Smooth muscle cell (in vitro differentiated cells): ENCODE data around the gene SLC7A7. TPM values are rescaled to one million over a fixed set of nuclear protein-coding genes. Genes with fewer than 3 reads are reported as not detected.

Experiments
- DNase-seq: peaks from one replicate; lab custom pipeline; 2025; ENCODE audit not compliant: unreplicated experiment; lab: John Stamatoyannopoulos, UW
- H2AFZ ChIP-seq: fragments of 200-600 bp; sonication (generic); 2 replicates; pipeline ENCODE4 v1.6.0; 2016; ENCODE audit warnings: antibody characterized with exemption, low read depth, mild to moderate bottlenecking
- H3F3A ChIP-seq: fragments of 200-600 bp; sonication (generic); 2 replicates; pipeline ENCODE4 v1.6.0; 2017; ENCODE audit warnings: antibody characterized with exemption, low read depth
- H3K27ac ChIP-seq: fragments of 200-600 bp; sonication (generic); 2 replicates; pipeline ENCODE4 v1.5.1; 2016; ENCODE audit warnings: low read depth, mild to moderate bottlenecking
- H3K27me3 ChIP-seq: fragments of 200-600 bp; sonication (generic); 2 replicates; pipeline ENCODE4 v1.6.1; 2016; ENCODE audit warnings: low read depth, mild to moderate bottlenecking
- H3K36me3 ChIP-seq: fragments of 200-600 bp; sonication (generic); 2 replicates; pipeline ENCODE4 v1.5.1; 2016; ENCODE audit warnings: low read depth
- H3K4me1 ChIP-seq: fragments of 200-600 bp; sonication (generic); 2 replicates; pipeline ENCODE4 v1.5.1; 2016; ENCODE audit warnings: low read depth
- H3K4me2 ChIP-seq: fragments of 200-600 bp; sonication (generic); 2 replicates; pipeline ENCODE4 v1.6.0; 2016; ENCODE audit warnings: mild to moderate bottlenecking
- H3K4me3 ChIP-seq: fragments of 200-600 bp; sonication (generic); 2 replicates; pipeline ENCODE4 v1.5.1; 2016; ENCODE audit warnings: mild to moderate bottlenecking
- H3K79me2 ChIP-seq: fragments of 200-600 bp; sonication (generic); 2 replicates; pipeline ENCODE4 v1.6.0; 2016; ENCODE audit warnings: low read depth, mild to moderate bottlenecking
- H3K9ac ChIP-seq: fragments of 200-600 bp; sonication (generic); 2 replicates; pipeline ENCODE4 v1.6.0; 2016; ENCODE audit warnings: low read depth
- H3K9me3 ChIP-seq: fragments of 200-600 bp; sonication (generic); replicated peaks from 2 replicates; pipeline ENCODE4 v1.5.1; 2016; ENCODE audit warnings: low read depth
- H4K20me1 ChIP-seq: fragments of 200-600 bp; sonication (generic); 2 replicates; pipeline ENCODE4 v1.6.0; 2016; ENCODE audit warnings: low read depth
- WGBS: methylation state at CpG from one replicate; pipeline ENCODE4 v1.1.7; 2016; ENCODE audit warnings: low lambda C conversion rate; 5-methylcytosine and 5-hydroxymethylcytosine counted together
- polyA plus RNA-seq: library from polyadenylated mRNA; unstranded; fragments of >200 nt; fragmentation: Nextera tagmentation; extraction: Ambion mirVana; gene quantifications from 2 replicates; pipeline ENCODE4 v1.2.1, GENCODE V29; 2016
- small RNA-seq: library from RNA; depleted of rRNA; stranded (forward); fragments of <200 nt; gene quantifications from one replicate; pipeline ENCODE3, GENCODE V24; 2014
- total RNA-seq: library from RNA; depleted of rRNA; stranded (reverse); fragments of >200 nt; gene quantifications from 2 replicates; pipeline ENCODE4 v1.2.3, GENCODE V29; 2014
- TF ChIP-seq, protein P1 (sequence below): fragments of 200-600 bp; sonication (generic); IDR thresholded peaks from 2 replicates; pipeline ENCODE4 v1.5.1; 2017; ENCODE audit warnings: borderline replicate concordance, mild to moderate bottlenecking, antibody characterized with exemption; ENCODE audit not compliant: insufficient read depth, poor library complexity, severe bottlenecking

The SLC7A7 gene
- total and polyA plus RNA-seq, 2 experiments from 2014 or later: 10.0 to 18.5 TPM

- no peak for DNase-seq
- WGBS: 100% methylated on average over 1 of the region's 1 CpG
- H2AFZ ChIP-seq: no peak overlapping the region
Measured at GRCh38 chr14:22723815-22724214, 91.4 kb downstream of the SLC7A7 start.

More at GRCh38 chr14:22723815-22724214, 91.4 kb downstream of the SLC7A7 start:
- Histone ChIP-seq H3K36me3 (no peaks in the 10 kb centered on the region), H4K20me1 (no peaks in the 10 kb centered on the region), H3K4me1 (no peaks in the 10 kb centered on the region), H3F3A (no peaks in the 10 kb centered on the region), H3K79me2 (no peaks in the 10 kb centered on the region), H3K27ac (no peak overlapping the region), H3K9me3 (no peaks in the 10 kb centered on the region), H3K4me2 (no peak overlapping the region), H3K27me3 (no peaks in the 10 kb centered on the region), H3K9ac (no peak overlapping the region), H3K4me3 (no peak overlapping the region)
- TF ChIP-seq, protein P1, sequence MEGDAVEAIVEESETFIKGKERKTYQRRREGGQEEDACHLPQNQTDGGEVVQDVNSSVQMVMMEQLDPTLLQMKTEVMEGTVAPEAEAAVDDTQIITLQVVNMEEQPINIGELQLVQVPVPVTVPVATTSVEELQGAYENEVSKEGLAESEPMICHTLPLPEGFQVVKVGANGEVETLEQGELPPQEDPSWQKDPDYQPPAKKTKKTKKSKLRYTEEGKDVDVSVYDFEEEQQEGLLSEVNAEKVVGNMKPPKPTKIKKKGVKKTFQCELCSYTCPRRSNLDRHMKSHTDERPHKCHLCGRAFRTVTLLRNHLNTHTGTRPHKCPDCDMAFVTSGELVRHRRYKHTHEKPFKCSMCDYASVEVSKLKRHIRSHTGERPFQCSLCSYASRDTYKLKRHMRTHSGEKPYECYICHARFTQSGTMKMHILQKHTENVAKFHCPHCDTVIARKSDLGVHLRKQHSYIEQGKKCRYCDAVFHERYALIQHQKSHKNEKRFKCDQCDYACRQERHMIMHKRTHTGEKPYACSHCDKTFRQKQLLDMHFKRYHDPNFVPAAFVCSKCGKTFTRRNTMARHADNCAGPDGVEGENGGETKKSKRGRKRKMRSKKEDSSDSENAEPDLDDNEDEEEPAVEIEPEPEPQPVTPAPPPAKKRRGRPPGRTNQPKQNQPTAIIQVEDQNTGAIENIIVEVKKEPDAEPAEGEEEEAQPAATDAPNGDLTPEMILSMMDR: no peak

Small RNAs within 50 kb of the gene (small RNA-seq; reads per million reads assigned to genes)
- gene RF00019 (not detected), gene RF00588 (not detected)

Other genes with a start within 250 kb of the SLC7A7 start
- 473 and 533 TPM in 2 replicates for gene DAD1, start 226.2 kb downstream of the SLC7A7 start, total RNA-seq
- gene DAD1, start 226.2 kb downstream of the SLC7A7 start, polyA plus RNA-seq: 519 and 571 TPM in 2 replicates
- 9.7 and 10.5 TPM in 2 replicates for gene ABHD4, start 217.1 kb downstream of the SLC7A7 start, total RNA-seq
- 13.9 and 24.1 TPM in 2 replicates for gene ABHD4, start 217.1 kb downstream of the SLC7A7 start, polyA plus RNA-seq
- 0.13 TPM in 1 of 2 replicates, not detected in the other for gene OR6J1, start 171.1 kb downstream of the SLC7A7 start, total RNA-seq
- not detected in 2 replicates for gene OR6J1, start 171.1 kb downstream of the SLC7A7 start, polyA plus RNA-seq
- 88.8 and 93.8 TPM in 2 replicates for gene OXA1L, start 48.7 kb downstream of the SLC7A7 start, total RNA-seq
- 55.9 and 69.3 TPM in 2 replicates for gene OXA1L, start 48.7 kb downstream of the SLC7A7 start, polyA plus RNA-seq
- 85.8 and 220 TPM in 2 replicates for gene MRPL52, start 14.5 kb upstream of the SLC7A7 start, total RNA-seq
- 274 and 296 TPM in 2 replicates for gene MRPL52, start 14.5 kb upstream of the SLC7A7 start, polyA plus RNA-seq
- gene MMP14, start 21.1 kb upstream of the SLC7A7 start, total RNA-seq: 444 and 491 TPM in 2 replicates
- 52.3 and 58.1 TPM in 2 replicates for gene MMP14, start 21.1 kb upstream of the SLC7A7 start, polyA plus RNA-seq
- gene LRP10, start 56.3 kb upstream of the SLC7A7 start, total RNA-seq: 32.4 and 38.8 TPM in 2 replicates
- gene LRP10, start 56.3 kb upstream of the SLC7A7 start, polyA plus RNA-seq: 81.2 and 87.1 TPM in 2 replicates
- 0.22 and 2.6 TPM in 2 replicates for gene REM2, start 67.8 kb upstream of the SLC7A7 start, total RNA-seq
- gene REM2, start 67.8 kb upstream of the SLC7A7 start, polyA plus RNA-seq: 1.6 and 5.9 TPM in 2 replicates
- 69.8 and 112 TPM in 2 replicates for gene RBM23, start 103.7 kb upstream of the SLC7A7 start, total RNA-seq
- 59.3 and 72.4 TPM in 2 replicates for gene RBM23, start 103.7 kb upstream of the SLC7A7 start, polyA plus RNA-seq
- 50.3 and 81.2 TPM in 2 replicates for gene PRMT5, start 113.9 kb upstream of the SLC7A7 start, total RNA-seq
- 80.0 and 82.1 TPM in 2 replicates for gene PRMT5, start 113.9 kb upstream of the SLC7A7 start, polyA plus RNA-seq
- gene HAUS4, start 141.7 kb upstream of the SLC7A7 start, total RNA-seq: 15.6 and 30.2 TPM in 2 replicates
- gene HAUS4, start 141.7 kb upstream of the SLC7A7 start, polyA plus RNA-seq: 15.6 and 19.1 TPM in 2 replicates
- gene AJUBA, start 167.1 kb upstream of the SLC7A7 start, total RNA-seq: 20.7 and 21.2 TPM in 2 replicates
- 19.8 and 23.8 TPM in 2 replicates for gene AJUBA, start 167.1 kb upstream of the SLC7A7 start, polyA plus RNA-seq
- gene C14orf93, start 194.7 kb upstream of the SLC7A7 start, total RNA-seq: 10.2 and 11.9 TPM in 2 replicates
- 6.7 and 8.4 TPM in 2 replicates for gene C14orf93, start 194.7 kb upstream of the SLC7A7 start, polyA plus RNA-seq
- gene PSMB5, start 219.5 kb upstream of the SLC7A7 start, total RNA-seq: 161 and 183 TPM in 2 replicates
- gene PSMB5, start 219.5 kb upstream of the SLC7A7 start, polyA plus RNA-seq: 372 and 374 TPM in 2 replicates
- gene PSMB11, start 226.8 kb upstream of the SLC7A7 start, total RNA-seq: not detected in 2 replicates
- gene PSMB11, start 226.8 kb upstream of the SLC7A7 start, polyA plus RNA-seq: not detected in 2 replicates
- gene CDH24, start 242.1 kb upstream of the SLC7A7 start, total RNA-seq: 3.6 and 5.5 TPM in 2 replicates
- gene CDH24, start 242.1 kb upstream of the SLC7A7 start, polyA plus RNA-seq: 6.9 and 8.0 TPM in 2 replicates